IPS-NIHi7 (cell line): ENCODE results near the gene MRPS18A.
"Not testable (repeated sequence)": the region's sequence is repeated elsewhere in the genome, so short reads cannot be mapped to it uniquely, and the experiment has no call there.

Experiments
- DNase-seq: peaks from one replicate; pipeline ENCODE4 v3.0.0; 2012; ENCODE audit warnings: mixed read lengths; ENCODE audit errors: extremely low spot score

The MRPS18A gene

GRCh38 chr6:43717389-43717788 lies 29.8 kb upstream of the MRPS18A start:
- no peak for DNase-seq

DNA sequence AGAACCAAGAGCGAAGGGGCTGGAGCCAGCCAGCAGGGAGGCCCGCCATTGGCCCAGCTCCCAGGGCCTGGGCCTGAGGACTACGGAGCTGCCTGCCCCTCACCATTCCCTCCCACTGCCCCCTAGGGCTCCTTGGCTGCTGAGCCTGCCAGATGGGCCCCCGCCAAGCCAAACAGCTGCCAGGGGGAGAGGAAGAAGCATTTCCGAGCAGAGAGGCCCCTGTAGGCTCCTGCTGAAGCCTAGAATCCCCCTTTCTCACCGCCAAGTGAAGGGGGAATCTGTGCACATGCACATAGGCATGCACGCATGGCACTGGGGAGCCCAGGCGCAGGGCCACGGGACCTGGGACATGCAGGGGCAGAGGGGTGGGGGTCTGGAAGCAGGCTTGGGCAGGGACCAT lies 28.5 kb upstream of the MRPS18A start:
- no peak for DNase-seq

DNA sequence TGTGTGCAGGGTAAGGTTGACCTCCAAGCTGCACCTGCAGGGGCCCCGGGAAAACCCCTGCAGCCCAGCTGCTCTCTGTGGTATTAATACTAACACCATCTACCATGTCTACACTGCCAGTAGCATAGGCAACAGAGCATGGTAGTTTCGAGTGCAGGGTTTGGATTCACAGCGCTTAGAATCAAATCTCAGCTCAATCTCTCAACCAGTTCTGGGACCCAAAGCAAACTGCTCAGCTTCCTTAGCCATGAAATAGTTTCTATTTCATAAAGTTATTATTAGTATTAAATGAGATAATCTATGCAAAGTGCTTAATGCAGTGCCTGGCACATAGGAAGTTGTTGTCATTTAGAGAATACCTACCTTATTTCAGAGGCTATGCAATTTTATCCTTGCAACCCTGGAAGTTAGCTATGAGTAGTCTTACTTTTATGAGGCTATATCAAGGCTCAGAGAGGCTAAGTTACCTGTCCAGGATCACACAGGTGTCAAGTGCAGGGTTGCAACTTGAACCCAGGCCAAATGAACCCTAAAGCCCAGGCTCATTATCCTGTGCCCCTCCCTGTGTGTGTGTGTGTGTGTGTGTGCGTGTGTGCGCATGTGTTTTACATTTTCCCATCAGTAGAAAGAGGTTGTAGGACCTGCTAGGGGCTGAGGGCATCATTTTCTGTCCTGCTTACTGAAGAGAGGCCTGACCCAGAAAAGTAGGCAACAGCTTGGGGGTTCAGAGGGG lies 27.6 kb upstream of the MRPS18A start:
- no peak for DNase-seq

DNA sequence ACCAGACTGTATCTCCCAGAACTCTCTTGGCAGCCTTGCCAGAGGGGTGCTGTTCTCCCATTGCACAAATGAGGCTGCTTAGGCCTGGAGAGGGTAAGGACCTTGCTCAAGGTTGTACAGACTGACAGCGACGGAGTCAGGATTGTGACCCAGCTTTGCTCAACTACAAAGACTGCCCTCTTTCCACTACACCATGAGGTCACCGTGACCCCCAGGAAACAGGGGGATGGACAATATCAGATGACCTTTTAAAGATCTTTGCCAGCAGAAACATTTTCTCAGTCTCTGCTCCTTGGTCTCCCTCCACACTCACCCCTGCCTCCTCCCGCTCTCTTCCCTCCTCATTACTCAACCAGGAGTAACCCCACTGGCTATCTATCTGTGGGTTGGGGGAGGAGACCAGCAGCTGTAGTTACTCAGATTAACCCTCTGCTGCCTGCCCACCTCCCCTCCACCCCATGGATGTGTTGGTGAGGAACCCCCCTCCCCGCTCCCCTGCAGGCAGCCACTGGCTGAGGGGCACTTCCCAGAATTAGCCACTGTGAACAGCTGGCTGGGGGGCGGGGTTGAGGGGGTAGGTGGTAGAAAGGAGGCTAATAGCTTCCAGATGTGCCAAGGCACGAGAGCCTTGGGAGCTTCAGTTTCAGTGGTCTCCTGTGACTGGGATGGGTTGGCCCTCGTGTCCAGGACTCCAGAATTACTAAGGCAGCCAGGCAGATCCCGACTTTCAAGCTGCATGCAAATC lies 26.9 kb upstream of the MRPS18A start:
- DNase-seq = peak; percentile 52

GRCh38 chr6:43713643-43714310 lies 26.2 kb upstream of the MRPS18A start:
- no peak for DNase-seq

GRCh38 chr6:43712579-43712978 lies 25.0 kb upstream of the MRPS18A start:
- DNase-seq = no peak

GRCh38 chr6:43710576-43710975 lies 23.0 kb upstream of the MRPS18A start:
- DNase-seq = no peak

DNA sequence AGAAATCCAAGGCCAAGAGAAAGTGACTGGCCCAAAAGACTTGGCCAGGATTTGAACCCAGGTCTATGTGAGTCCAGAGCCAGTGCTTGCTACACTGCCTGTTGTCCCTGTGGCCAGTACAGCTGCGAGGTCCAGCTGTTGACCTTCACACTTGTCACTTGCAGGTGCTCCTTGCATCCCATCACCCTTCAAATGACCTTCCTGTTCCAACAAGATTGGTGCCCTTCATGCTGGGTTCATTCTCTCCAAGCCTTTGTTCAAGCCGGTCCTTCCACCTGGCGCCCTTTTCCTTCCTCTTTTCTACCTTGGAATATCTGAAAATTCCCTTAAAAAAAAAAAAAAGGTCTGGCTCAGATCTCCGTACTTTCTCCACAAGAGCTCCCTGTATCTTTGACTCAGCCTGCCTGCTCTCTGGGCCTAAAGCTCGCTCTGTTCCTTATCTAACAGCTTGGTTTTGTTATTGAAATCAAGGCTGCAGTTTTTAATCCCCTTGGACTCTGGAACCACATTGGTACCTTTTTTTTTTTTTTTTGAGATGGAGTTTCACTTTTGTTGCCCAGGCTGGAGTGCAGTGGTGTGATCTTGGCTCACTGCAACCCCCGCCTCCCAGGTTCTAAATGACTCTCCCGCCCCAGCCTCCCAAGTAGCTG lies 22.2 kb upstream of the MRPS18A start:
- DNase-seq = no peak

GRCh38 chr6:43708860-43709653 lies 21.5 kb upstream of the MRPS18A start:
- no peak for DNase-seq

DNA sequence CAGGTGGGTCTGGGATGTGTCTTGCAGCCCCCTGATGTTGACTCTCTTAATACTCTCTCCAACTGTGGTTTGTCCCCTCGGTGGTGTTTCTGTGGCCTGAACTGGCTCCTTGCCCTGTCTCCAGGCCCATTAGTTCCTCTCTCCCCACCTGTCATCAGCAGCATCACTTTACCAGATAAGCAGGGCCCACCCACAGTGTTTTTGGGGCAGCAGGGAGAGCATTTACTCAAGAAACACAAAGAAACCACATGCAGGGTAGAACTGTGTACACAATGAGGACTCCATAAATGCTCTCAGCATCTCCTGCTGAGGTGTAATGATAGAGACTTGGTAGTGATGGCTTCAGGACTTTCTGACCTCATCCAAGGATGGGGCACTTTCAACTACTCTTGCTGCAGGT lies 20.2 kb upstream of the MRPS18A start:
- DNase-seq = no peak

DNA sequence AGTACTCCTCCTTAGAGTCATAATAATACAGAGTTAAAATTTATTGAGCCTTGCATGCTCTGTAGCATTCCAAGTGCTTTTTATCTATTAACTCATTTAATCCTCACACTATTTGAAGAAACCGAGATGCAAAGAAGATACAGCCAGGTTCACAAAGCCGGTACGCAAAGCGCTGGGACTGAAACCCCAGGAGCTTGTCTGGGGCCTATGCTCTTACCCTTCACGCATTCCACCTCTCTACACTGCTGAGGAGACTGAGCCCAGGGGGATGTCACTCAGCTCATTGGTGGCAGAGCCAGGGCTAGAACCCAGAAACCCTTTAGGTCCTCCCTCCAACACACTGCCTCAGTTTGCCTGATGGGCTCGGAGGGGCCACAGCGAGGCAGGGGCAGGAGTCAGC lies 19.7 kb upstream of the MRPS18A start:
- no peak for DNase-seq

GRCh38 chr6:43706788-43707187 lies 19.2 kb upstream of the MRPS18A start:
- no peak for DNase-seq

GRCh38 chr6:43705996-43706395 lies 18.4 kb upstream of the MRPS18A start:
- DNase-seq = no peak

DNA sequence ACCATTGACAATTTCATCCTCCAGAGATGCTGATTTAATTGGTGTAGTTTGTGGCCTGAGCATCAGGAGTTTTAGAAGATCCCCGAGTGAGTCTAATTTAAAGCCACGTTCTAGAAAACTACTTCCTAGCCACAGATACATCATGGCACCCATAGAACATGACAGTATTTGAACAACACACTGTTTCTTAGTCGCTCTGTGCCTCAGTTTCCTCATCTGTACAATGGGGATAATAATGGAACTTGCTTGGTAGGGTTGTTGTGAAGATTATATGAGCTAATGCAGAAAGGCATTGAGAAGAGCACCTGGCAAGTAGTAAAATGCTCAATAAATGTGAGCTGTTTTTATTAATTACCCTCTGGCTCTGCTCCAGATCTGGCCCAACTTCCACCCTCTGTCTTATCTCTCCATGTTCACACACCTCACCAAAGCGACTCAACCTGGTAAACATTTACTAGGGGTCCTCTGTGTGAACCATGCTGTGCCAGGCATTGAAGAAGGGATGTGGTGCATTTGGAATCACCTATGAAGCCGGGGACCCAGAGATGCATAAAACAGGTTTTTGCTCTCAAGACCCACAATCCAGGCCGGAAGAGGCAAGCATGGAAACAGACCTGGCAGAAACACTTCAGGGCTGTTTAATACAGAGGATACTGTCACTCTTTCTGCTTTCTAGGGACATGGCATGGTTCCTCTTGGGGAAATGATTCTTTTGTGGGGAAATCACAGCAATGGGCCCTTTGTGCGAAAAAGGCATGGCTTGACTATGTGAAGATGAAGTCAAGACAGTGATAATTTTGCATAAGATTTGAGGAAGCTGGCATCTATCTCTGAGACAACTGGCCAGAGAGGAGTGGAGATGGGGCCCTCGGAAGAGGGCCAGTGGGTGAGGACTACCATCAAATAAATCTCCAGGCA lies 16.2 kb upstream of the MRPS18A start:
- DNase-seq = no peak

GRCh38 chr6:43702534-43703440 lies 15.2 kb upstream of the MRPS18A start:
- peak; percentile 94 for DNase-seq

DNA sequence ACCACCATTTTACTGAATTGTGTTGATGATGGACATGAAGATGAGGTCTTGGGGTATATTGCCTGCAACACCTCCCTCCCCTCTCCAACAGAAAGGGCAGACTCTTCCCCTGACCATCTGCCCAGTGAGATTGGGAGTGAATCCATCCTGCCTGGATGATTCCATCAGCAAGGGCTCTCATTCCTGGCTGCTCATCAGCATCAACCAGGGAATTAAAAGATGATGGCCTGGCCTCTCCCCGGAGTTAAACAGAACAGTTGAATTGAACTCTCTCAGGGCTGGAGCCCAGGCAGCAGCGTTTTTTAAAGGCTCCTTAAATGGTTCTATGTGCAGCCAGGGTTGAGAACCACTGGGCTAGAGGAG lies 14.6 kb upstream of the MRPS18A start:
- no peak for DNase-seq

DNA sequence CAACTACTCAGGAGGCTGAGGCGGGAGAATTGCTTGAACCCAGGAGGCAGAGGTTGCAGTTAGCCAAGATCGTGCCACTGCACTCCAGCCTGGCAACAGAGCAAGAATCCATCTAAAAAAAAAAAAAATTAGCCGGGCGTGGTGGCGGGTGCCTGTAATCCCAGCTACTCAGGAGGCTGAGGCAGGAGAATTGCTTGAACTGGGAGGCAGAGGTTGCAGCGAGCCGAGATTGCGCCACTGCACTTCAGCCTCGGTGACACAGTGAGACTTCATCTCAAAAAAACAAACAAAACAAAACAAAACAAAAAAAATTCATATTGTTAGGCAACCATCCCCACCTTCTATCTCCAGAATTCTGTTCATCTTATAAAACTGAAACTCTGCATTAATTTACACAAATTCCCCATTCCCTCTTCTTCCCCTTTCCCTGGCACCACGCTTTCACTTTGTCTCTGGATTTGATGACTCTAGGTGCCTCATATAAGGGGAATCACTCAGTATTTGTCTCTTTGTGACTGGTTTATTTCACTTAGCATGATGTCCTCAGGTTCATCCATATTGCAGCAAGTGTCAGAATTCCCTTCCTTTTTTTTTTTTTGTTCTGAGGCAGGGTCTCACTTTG lies 13.5 kb upstream of the MRPS18A start:
- DNase-seq = not testable (repeated sequence)

GRCh38 chr6:43699564-43700186 lies 12.1 kb upstream of the MRPS18A start:
- peak; percentile 43 for DNase-seq
